ENCODE measurements around the gene RBPJL.
"Not testable (repeated sequence)": the region's sequence is repeated elsewhere in the genome, so short reads cannot be mapped to it uniquely, and the experiment has no call there.

The RBPJL gene

GRCh38 chr20:45343532-45344167 is 37.0 kb downstream of the RBPJL start:
- no peak for DNase-seq

- DNase-seq: no peak
Observed at GRCh38 chr20:45344168-45344860, 37.7 kb downstream of the RBPJL start.

DNA sequence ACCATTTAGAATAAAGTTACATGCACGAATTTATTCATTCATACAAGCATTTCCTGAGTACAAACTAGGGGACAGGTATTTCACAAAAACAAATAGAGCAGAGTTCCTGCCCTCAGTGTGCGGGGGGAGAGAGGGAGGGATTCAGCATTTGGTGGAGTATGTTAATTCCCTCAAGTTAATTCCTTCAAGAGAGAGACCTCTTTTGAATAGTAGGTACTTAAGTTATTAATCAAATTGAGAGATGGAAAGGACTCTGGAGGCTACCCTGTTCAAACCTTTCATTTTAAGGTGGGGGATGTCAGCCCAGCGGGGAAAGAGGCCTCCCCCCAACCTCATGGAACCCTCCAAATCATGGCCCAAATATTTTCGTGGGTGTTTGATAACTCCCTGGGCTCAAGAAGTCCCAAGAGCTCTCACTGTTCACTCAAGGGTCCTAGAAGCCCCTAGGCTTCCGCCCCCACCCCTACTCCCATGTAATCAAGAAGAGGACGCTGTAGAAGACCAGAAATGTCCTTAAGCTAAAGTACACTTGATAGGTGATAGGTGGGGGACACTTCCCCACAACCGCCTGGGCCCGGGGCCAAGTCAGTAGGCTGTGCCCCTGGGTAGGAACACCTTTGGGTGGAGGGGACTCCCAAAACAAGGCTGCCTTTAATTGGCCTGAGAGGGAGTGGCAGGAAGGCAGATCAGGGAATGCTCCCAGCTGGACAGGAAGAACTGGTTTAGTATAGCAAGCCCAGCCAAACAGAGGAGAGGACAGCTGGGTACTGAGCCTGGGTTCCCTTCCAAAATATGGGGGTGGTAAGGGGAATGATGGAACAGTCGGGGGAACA is 38.7 kb downstream of the RBPJL start:
- no peak for DNase-seq

DNA sequence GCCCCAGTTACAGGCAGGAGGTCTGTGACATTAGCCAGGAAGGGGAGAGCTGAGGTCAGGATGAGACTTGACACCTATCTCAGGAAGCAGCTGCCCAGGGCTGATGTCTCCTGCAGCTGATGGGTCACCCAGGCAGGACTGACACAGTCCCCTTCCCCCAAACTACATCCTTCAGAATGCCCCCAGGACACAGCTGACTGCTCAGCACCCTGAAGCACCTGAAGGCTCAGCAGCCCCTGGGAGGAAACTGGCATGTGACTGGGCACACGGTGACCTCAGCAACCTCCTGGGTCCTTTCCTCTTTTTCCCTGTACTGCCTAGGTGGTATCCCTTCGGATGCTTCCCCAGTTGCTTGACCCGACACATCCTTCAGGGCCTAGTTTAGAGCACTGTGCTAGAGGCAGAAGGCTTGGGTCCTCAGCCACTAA is 39.7 kb downstream of the RBPJL start:
- no peak for DNase-seq

DNA sequence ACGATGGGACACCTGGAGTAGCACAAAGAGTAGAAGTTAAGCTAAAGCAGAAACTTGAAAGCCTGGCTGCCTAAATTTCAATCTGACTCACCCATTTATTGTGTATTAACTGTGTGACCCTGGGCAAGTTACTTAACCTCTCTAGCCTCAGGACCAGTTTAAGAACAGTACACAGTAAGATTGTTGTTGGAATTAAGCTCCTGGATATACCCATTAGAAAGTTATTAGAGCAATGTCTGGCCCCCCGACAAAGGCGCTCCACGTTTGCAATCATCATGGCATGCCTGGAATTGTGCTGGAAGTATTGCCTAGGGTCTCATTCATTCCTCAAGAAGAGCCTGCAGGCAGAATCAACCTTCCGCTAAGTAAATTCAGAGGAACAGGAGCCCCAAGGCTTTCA is 40.2 kb downstream of the RBPJL start:
- DNase-seq: no peak

GRCh38 chr20:45347297-45347935 is 40.8 kb downstream of the RBPJL start:
- DNase-seq: no peak

DNA sequence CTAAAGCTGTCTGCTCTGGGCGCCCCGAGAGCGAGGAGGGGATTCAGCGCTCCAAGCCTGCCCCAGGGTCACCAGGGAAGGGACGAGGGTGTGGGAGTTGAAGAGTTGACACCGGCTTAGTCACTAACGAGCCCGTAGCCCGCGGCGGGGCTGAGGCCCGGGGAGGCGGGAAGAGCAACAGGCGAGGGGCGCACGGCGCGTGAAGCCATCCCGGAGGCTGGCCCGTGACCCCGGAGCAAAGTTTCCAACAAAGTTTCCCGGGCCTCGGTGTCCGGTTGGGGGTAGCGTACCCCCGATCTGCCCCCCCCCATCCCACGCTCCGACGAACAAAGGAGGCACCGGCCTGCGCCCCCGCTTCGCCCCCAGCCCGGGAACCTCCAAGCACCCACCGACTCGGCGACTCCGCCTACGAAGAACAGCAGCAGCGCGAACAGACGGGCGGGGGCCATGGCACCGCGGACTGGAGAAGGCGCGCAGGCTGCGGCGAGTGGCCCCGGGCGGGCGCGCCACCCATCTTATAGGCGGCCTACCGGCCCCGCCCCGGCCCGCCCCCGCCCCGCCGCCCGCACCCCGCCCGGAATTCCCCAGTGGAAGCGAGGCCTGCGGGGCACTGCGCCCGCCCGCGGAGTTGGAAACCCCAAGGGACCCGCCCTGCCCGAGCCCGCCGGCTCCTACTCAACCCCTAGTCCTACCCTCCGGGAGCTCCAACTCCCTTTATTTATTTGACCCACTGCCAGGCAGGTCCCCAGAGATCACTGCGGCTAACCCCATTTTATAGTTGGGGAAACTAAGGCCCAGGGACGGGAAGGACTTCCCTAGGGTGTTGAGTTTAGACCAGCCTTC is 41.5 kb downstream of the RBPJL start, which contains the start of gene SDC4:
SDC4 (minus strand) TSS at position 489 of the 843 bp plus-strand sequence; CDS start at position 449, 40 bp downstream.
- DNase-seq: peak; percentile 12 to 45 (median 28)

DNA sequence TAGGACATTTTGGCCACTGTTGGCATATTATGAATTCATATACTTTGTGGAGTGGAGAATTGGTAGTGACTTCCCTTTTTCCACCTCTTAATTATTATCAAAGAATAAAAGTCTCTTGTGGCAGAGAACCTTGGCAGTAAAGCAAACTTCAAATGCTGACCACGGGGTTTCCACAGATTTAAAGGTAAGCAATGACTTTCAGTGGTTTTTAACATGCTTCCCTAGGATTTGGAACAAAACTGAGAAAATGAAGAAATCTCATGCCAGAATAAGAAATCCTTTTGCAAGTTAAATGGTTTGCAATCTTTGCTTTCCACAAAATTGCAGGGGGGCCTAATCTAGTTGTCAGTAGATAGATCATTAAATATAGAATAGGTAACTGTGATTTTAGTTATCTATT is 43.6 kb downstream of the RBPJL start:
- no peak for DNase-seq

- DNase-seq: not testable (repeated sequence)
Observed at GRCh38 chr20:45350795-45351194, 44.2 kb downstream of the RBPJL start.

- no peak for DNase-seq
Observed at GRCh38 chr20:45352729-45353128, 46.1 kb downstream of the RBPJL start.

DNA sequence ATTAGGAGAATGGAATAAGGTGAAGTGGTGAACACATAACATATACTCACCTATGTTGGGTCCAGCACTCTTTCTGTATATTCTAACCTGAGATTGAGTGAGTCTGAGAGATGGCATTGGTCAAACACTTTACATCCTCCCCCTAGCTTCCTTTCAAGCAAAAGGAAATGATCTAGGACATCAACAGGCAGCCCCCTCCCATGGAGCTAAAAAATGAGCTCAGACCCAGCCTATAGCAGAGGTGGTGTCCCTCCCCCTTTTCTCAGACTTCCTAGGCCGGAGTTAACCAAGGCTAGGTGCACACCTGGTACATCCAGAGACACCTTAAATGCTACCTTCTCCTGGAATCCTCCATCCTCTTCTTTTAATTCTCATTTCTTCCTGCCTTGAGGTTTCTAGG is 47.1 kb downstream of the RBPJL start:
- no peak for DNase-seq

DNA sequence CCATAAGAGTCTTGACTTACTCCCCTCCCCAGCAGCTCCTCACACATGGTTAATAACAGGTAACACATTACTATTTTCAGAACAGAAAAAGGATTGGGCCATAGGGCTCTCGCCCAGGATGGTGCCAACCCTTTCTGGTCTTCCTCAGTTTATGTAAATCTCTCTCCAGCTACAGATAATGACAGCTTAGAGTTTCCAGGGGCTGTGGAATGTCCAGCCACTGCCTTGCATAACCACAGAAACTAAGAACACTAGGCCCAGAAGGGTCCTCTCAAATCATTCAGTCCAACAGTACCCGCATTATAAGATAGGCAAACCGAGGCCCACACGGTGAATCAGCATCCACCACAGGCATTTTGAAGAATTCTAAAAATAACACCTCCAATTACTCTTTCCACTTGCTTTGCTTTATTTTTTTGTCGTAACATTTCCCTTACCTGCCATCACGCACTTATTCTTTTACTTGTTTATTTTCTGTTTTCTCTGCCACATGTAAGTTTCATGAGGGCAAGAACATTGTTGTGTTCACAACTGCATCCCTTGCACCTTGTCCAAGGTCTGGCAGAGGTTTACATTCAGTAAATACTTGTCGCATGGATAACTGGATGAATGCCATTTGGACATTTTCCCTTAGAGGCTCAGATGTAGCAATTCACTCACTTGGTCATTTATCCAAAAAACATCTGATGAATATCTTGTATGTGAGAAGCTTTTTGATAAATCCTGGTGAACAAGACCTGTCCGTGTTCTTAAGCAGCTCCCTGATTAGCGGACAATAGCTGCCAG is 48.0 kb downstream of the RBPJL start:
- DNase-seq: no peak

DNA sequence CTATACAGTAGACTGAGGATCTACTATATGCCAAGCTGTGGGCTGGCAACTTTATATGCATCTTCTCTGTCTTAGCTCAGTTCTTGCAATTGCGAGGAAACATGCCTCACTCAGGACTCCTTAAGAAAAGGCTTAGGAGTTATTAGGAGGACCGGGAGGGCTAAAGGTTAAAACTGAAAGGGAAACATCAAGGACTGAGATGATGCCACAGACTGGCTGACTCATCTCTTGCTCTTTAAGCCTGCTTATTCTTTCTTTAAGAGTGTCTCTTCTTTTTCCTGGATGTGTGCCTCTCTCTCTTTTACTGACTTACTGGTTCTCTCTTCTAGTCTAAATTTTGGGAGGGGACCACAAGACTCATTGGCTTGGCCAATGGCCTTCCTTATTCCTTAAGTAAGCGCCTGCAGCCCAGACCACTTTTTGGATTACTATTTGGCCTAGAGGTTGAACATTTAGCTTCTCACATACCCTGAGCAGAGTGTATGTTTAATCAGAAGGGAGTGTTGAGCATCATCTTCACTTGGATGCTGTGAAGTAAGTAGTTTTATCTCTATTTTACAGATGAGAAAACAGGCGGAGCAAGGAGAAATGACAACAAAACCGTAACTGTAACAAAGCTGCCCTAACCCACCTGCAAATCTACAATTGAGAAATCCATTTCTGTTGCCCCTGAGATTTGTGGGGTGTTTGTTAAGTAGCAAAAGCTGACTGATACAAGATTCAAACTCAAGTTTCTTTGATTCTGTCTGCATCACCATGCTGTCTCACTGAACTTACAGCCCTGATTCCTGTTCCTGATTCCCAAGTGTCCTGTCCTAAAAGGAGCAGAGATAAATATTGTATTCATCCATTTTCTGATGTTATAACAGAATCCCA is 48.8 kb downstream of the RBPJL start:
- DNase-seq: no peak

GRCh38 chr20:45358282-45359068 is 51.8 kb downstream of the RBPJL start:
- DNase-seq: no peak

- no peak for DNase-seq
Observed at GRCh38 chr20:45359069-45359405, 52.4 kb downstream of the RBPJL start.

DNA sequence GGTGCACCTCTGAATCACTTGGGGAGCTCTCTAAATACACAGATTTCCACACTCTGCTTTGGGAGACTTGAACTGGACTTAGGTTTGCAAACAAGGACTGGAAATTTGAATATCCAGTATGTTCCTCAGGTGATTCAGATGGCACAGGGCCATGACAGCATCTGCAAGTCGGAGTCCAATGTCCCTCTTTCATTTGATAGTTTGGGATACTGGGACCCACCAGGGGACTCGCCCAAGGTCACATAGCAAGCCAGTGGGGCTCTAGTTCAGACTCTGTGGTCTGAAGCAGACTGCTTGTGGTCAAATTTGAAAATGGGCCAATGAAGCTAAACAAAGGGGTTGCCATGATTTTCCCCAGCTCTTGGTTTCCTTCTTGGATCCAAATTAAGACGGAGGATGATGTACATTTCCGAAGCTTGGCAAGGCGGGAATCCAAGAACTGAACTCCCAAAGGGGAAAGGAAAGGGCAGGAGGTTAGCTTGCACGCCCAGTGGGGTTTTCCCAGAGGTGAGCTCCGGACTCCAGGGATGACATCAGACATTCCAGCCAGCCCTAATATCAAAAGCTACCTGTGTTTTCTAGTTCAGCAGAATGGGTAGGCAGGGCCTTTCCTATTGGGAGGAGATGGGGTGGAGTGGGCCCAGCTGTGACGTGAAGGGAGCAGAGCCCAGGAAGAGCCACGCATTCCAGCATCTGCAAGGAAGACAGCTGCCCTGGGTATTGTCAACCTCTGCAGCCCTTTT is 52.9 kb downstream of the RBPJL start:
- no peak for DNase-seq

GRCh38 chr20:45361793-45362192 is 55.2 kb downstream of the RBPJL start:
- DNase-seq: no peak

DNA sequence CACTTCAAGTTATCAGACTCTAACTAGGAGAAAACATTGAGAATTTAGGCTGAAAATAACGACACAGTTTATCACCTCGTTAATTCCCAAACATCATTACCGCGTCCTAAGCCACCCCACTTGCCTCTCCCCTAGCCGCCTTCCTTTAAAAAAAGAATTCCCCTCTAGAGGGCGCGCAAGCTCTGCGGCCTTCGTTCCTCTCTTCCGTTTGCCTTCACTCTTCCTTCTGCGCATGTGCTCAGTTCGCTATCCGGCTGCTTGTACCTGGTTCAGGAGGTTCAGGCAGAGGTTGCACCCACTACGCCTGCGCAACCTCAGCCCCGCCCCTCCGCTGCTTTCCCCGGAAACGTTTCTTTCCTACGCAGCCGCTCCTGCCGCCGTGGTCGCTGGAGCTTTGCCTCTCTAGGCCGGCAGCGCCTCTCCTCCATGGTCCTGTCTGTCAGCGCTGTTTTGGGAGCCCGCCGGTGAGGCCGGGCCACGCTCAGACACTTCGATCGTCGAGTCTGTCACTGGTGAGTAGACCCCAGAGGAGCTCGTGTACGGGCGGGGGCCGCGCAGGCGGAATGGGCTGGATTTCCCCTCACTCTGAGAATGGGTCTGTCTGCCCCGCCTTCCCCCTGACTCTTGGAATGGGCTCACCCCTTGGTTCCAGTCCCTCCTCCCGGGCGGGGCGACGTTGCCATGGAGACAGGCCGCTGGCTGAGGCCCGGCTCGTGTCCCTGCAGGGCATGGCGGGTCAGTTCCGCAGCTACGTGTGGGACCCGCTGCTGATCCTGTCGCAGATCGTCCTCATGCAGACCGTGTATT is 56.4 kb downstream of the RBPJL start, which contains the start of gene SYS1:
SYS1 (plus strand) TSS at position 353 of the 807 bp plus-strand sequence; CDS start at position 729, 376 bp downstream.
- DNase-seq: peak; percentile 94 to 97 (median 96)

Measured in activated CD4-positive, CD25-positive, alpha-beta regulatory T cell (primary cell).